Parathyroid adenoma (tissue), 2 donors: ENCODE measurements around the gene PIGZ.

Source experiments
- H2AFZ ChIP-seq: fragments of 300-600 bp; sonication (generic); one replicate; pipeline ENCODE4 v1.7.0; 2017; ENCODE audit warnings: antibody characterized with exemption, mild to moderate bottlenecking
- H3K27ac ChIP-seq: fragments of 300-600 bp; sonication (generic); one replicate; pipeline ENCODE4 v1.7.0; 2017
- H3K27me3 ChIP-seq: fragments of 300-600 bp; sonication (generic); one replicate; pipeline ENCODE4 v1.7.0; 2017; ENCODE audit warnings: low read length; ENCODE audit not compliant: control insufficient read depth, insufficient read depth
- H3K36me3 ChIP-seq: fragments of 300-600 bp; sonication (generic); one replicate; pipeline ENCODE4 v1.7.0; 2017; ENCODE audit warnings: low read length; ENCODE audit not compliant: control insufficient read depth, insufficient read depth
- H3K4me1 ChIP-seq: fragments of 300-600 bp; sonication (generic); one replicate; pipeline ENCODE4 v1.7.0; 2017; ENCODE audit warnings: control low read depth
- H3K4me2 ChIP-seq: fragments of 300-600 bp; sonication (generic); one replicate; pipeline ENCODE4 v1.7.0; 2017; ENCODE audit warnings: low read length
- H3K4me3 ChIP-seq: fragments of 300-600 bp; sonication (generic); one replicate; pipeline ENCODE4 v1.7.0; 2017; ENCODE audit warnings: low read depth, low read length
- H3K79me2 ChIP-seq: fragments of 300-600 bp; sonication (generic); one replicate; pipeline ENCODE4 v1.7.0; 2017; ENCODE audit warnings: control low read depth
- H3K9ac ChIP-seq: fragments of 300-600 bp; sonication (generic); one replicate; pipeline ENCODE4 v1.7.0; 2017; ENCODE audit warnings: mild to moderate bottlenecking
- H3K9me3 ChIP-seq: fragments of 300-600 bp; sonication (generic); one replicate; pipeline ENCODE4 v1.7.0; 2017; ENCODE audit warnings: low read length; ENCODE audit not compliant: control insufficient read depth
- CTCF ChIP-seq: fragments of 300-600 bp; sonication (generic); IDR thresholded peaks from one replicate; pipeline ENCODE4 v1.7.0; 2017; ENCODE audit warnings: antibody characterized with exemption, mild to moderate bottlenecking
- donor health status: primary hyperparathyroidism.

PIGZ gene

DNA sequence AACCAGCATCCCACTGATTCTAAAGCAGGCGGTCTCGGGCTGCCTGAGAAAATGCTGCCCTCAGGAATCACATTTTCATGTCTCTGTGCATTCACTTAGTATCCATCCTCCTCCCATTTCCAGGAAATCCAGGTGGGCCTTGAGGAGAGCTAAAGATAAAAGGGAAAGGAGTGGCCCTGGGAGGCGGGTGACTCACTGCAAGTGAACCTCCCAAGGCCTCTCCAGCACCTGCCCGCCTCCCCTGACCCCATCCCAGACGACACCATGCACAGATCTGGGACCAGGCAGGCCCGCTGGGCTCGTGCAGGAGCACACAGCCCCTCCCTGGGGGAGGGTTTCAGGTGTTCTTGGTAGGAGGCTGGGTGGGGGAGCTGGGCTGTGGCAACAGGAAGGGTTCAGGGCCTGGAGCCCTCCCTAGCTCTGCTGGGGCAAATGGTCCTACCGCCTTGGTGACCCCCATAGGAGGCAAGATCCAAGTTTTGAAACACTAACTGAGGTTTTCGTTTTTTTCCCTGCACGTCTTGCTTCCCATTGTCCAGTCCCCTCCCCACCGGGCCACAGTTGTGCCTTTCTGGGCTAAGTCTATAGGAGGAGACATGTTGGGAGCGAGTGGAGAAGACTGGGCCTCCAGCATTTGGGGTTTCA is 38.8 kb upstream of the PIGZ start:
- Histone ChIP-seq H3K4me3 (no peak overlapping the region), H3K79me2 (no peaks in the 10 kb centered on the region), H3K9ac (no peak overlapping the region), H3K27me3 (no peaks in the 10 kb centered on the region), H3K36me3 (no peaks in the 10 kb centered on the region), H3K27ac (no peak overlapping the region), H3K4me1 (peaks cover 6% of the 10 kb centered on the region), H3K4me2 (no peak overlapping the region), H2AFZ (no peak overlapping the region), H3K9me3 (no peaks in the 10 kb centered on the region)
- TF ChIP-seq CTCF, result no peak

GRCh38 chr3:197006860-197007259 is 38.2 kb upstream of the PIGZ start:
- Histone ChIP-seq H3K9me3 (no peaks in the 10 kb centered on the region), H3K4me1 (peaks cover 6% of the 10 kb centered on the region), H3K36me3 (no peaks in the 10 kb centered on the region), H2AFZ (no peak overlapping the region), H3K27me3 (no peaks in the 10 kb centered on the region), H3K9ac (no peak overlapping the region), H3K79me2 (no peaks in the 10 kb centered on the region), H3K4me3 (no peak overlapping the region), H3K27ac (no peak overlapping the region), H3K4me2 (no peak overlapping the region)
- no peak for TF ChIP-seq CTCF

DNA sequence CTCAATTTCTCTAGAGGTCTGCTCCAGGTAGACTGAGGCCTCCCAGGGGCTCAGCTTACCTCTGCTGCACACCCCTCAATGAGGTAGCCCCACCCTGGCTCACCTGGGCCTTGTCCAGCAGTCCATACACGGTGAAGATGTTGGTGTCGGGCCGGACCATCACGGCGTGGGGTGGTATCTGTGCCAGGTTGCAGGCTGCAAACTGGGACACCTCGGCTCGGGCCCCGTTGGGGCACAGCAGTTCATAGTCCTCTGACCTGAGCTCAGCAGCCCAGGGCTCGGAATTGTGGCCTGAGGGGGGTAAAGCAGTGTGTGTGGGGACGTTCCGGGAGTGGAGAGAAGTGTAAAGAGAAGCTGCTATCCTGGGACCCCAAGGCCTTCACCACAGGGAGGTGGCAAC is 37.8 kb upstream of the PIGZ start:
- no peaks in the 10 kb centered on the region for H3K36me3 ChIP-seq
- no peaks in the 10 kb centered on the region for H3K27me3 ChIP-seq
- H3K27ac ChIP-seq, result no peak overlapping the region
- no peak for TF ChIP-seq CTCF
- H2AFZ ChIP-seq, result no peak overlapping the region
- peaks cover 6% of the 10 kb centered on the region for H3K4me1 ChIP-seq
- no peak overlapping the region for H3K4me2 ChIP-seq
- H3K79me2 ChIP-seq, result no peaks in the 10 kb centered on the region
- no peak overlapping the region for H3K4me3 ChIP-seq
- H3K9ac ChIP-seq, result no peak overlapping the region
- no peaks in the 10 kb centered on the region for H3K9me3 ChIP-seq

- peak overlapping the region; percentile 68 for H3K4me2 ChIP-seq
- no peaks in the 10 kb centered on the region for H3K79me2 ChIP-seq
- H3K27me3 ChIP-seq, result no peaks in the 10 kb centered on the region
- H3K9ac ChIP-seq, result peak overlapping the region; percentile 63
- H3K27ac ChIP-seq, result peak overlapping the region; percentile 81
- H3K4me3 ChIP-seq, result peak overlapping the region; percentile 60
- peaks cover 6% of the 10 kb centered on the region for H3K4me1 ChIP-seq
- H2AFZ ChIP-seq, result peak overlapping the region; percentile 98
- no peaks in the 10 kb centered on the region for H3K36me3 ChIP-seq
- TF ChIP-seq CTCF, result no peak
- H3K9me3 ChIP-seq, result no peaks in the 10 kb centered on the region
Measured at GRCh38 chr3:197003461-197004385, 35.1 kb upstream of the PIGZ start.
